H9 (cell line): ENCODE measurements around the gene IMMP2L. TPM values are rescaled to one million over a fixed set of nuclear protein-coding genes. Genes with fewer than 3 reads are reported as not detected.

Source experiments
- DNase-seq: peaks from one replicate; pipeline ENCODE4 v3.0.0-alpha.2; 2017
- H2AFZ ChIP-seq: one replicate; pipeline ENCODE4 v1.6.1; 2013; ENCODE audit warnings: mild to moderate bottlenecking, low read length, control low read depth, moderate library complexity
- H2AK5ac ChIP-seq: 2 replicates; pipeline ENCODE4 v1.6.1; 2013; ENCODE audit warnings: low read length, control low read depth, mixed read lengths; ENCODE audit not compliant: insufficient read length
- H2BK120ac ChIP-seq: one replicate; pipeline ENCODE4 v1.6.1; 2013; ENCODE audit warnings: low read depth, mild to moderate bottlenecking, low read length, control low read depth, inconsistent platforms; ENCODE audit not compliant: poor library complexity, severe bottlenecking
- H2BK12ac ChIP-seq: 2 replicates; pipeline ENCODE4 v1.6.1; 2013; ENCODE audit warnings: low read length, control low read depth, mixed read lengths, low read depth; ENCODE audit not compliant: insufficient read length
- H2BK15ac ChIP-seq: 2 replicates; pipeline ENCODE4 v1.6.1; 2013; ENCODE audit warnings: low read depth, low read length, control low read depth
- H2BK20ac ChIP-seq: one replicate; pipeline ENCODE4 v1.6.1; 2013; ENCODE audit warnings: low read depth, mild to moderate bottlenecking, low read length, control low read depth, inconsistent platforms; ENCODE audit not compliant: poor library complexity, severe bottlenecking
- H2BK5ac ChIP-seq: 2 replicates; pipeline ENCODE4 v1.6.1; 2013; ENCODE audit warnings: low read length, control low read depth, mixed read lengths; ENCODE audit not compliant: insufficient read length
- H3K14ac ChIP-seq: 2 replicates; pipeline ENCODE4 v1.6.1; 2013; ENCODE audit warnings: low read length, control low read depth; ENCODE audit not compliant: insufficient read depth
- H3K18ac ChIP-seq: 2 replicates; pipeline ENCODE4 v1.6.1; 2013; ENCODE audit warnings: low read depth, mild to moderate bottlenecking, mixed read lengths, low read length, control low read depth; ENCODE audit not compliant: insufficient read length
- H3K23ac ChIP-seq: 2 replicates; pipeline ENCODE4 v1.6.1; 2013; ENCODE audit warnings: low read length, control low read depth, mixed read lengths, low read depth; ENCODE audit not compliant: insufficient read length
- H3K23me2 ChIP-seq: 2 replicates; pipeline ENCODE4 v1.6.1; 2013; ENCODE audit warnings: low read depth, mild to moderate bottlenecking, mixed read lengths, low read length, control low read depth; ENCODE audit not compliant: insufficient read length, poor library complexity, severe bottlenecking
- H3K27ac ChIP-seq: 2 replicates; pipeline ENCODE4 v1.5.1; 2013; ENCODE audit warnings: low read length, control low read depth, mixed read lengths, low read depth; ENCODE audit not compliant: insufficient read length
- H3K27me3 ChIP-seq: 2 replicates; pipeline ENCODE4 v1.6.1; 2013; ENCODE audit warnings: low read length, control low read depth, inconsistent platforms; ENCODE audit not compliant: insufficient read depth
- H3K4ac ChIP-seq: 2 replicates; pipeline ENCODE4 v1.6.1; 2013; ENCODE audit warnings: low read depth, mild to moderate bottlenecking, control low read depth, inconsistent platforms, low read length, moderate library complexity
- H3K4me1 ChIP-seq: 2 replicates; pipeline ENCODE4 v1.6.1; 2013; ENCODE audit warnings: low read length, control low read depth, inconsistent platforms; ENCODE audit not compliant: insufficient read depth
- H3K4me2 ChIP-seq: 2 replicates; pipeline ENCODE4 v1.6.1; 2013; ENCODE audit warnings: low read length, control low read depth, mixed read lengths; ENCODE audit not compliant: insufficient read length, insufficient read depth
- H3K56ac ChIP-seq: 2 replicates; pipeline ENCODE4 v1.6.1; 2013; ENCODE audit warnings: low read depth, mild to moderate bottlenecking, mixed read lengths, low read length, control low read depth; ENCODE audit not compliant: insufficient read length
- H3K79me1 ChIP-seq: 2 replicates; pipeline ENCODE4 v1.6.1; 2013; ENCODE audit warnings: low read depth, mild to moderate bottlenecking, moderate library complexity, low read length, control low read depth, inconsistent platforms; ENCODE audit not compliant: insufficient read depth, poor library complexity, severe bottlenecking
- H3K79me2 ChIP-seq: 2 replicates; pipeline ENCODE4 v1.6.1; 2013; ENCODE audit warnings: low read length, control low read depth, inconsistent platforms; ENCODE audit not compliant: insufficient read depth
- H3K9ac ChIP-seq: 2 replicates; pipeline ENCODE4 v1.6.1; 2013; ENCODE audit warnings: low read length, control low read depth, mixed read lengths; ENCODE audit not compliant: insufficient read length; ENCODE audit errors: extremely low read depth
- H3K9me3 ChIP-seq: one replicate; pipeline ENCODE4 v1.6.1; 2013; ENCODE audit warnings: low read depth, low read length, inconsistent platforms; ENCODE audit not compliant: control insufficient read depth
- H3T11ph ChIP-seq: one replicate; pipeline ENCODE4 v1.6.1; 2013; ENCODE audit warnings: mild to moderate bottlenecking, low read length, control low read depth, inconsistent platforms
- H4K20me1 ChIP-seq: one replicate; pipeline ENCODE4 v1.6.1; 2013; ENCODE audit not compliant: control insufficient read depth, insufficient read length, insufficient read depth
- H4K5ac ChIP-seq: 2 replicates; pipeline ENCODE4 v1.6.1; 2013; ENCODE audit warnings: low read depth, mild to moderate bottlenecking, mixed read lengths, low read length, control low read depth; ENCODE audit not compliant: insufficient read length
- H4K8ac ChIP-seq: replicated peaks from 2 replicates; pipeline ENCODE4 v1.6.1; 2013; ENCODE audit warnings: low read length, control low read depth, mixed read lengths, low read depth; ENCODE audit not compliant: insufficient read length
- H4K91ac ChIP-seq: 2 replicates; pipeline ENCODE4 v1.6.1; 2013; ENCODE audit warnings: low read depth, mild to moderate bottlenecking, moderate library complexity, mixed read lengths, low read length, control low read depth; ENCODE audit not compliant: insufficient read length
- H3K27ac Mint-ChIP-seq, 3 experiments: 2 replicates in 2 of 3; 3 replicates in 1 of 3; pipeline ENCODE4 v1.8.0; 2020 to 2021; ENCODE audit warnings: mixed read lengths in 3 of 3, mild to moderate bottlenecking in 1 of 3, moderate library complexity in 1 of 3
- H3K27me3 Mint-ChIP-seq: 2 replicates; pipeline ENCODE4 v1.8.0; 2021; ENCODE audit warnings: low read depth, mild to moderate bottlenecking, moderate library complexity, mixed read lengths
- H3K36me3 Mint-ChIP-seq, 3 experiments: 2 replicates in 2 of 3; 3 replicates in 1 of 3; pipeline ENCODE4 v1.8.0; 2020 to 2021; ENCODE audit warnings: low read depth in 3 of 3, mixed read lengths in 3 of 3; ENCODE audit not compliant: insufficient read depth in 1 of 3
- H3K4me1 Mint-ChIP-seq, 2 experiments: 2 replicates each; pipeline ENCODE4 v1.8.0; 2020; ENCODE audit warnings: mixed read lengths in 2 of 2
- H3K4me3 Mint-ChIP-seq, 2 experiments: 2 replicates in 1 of 2; 3 replicates in 1 of 2; pipeline ENCODE4 v1.8.0; 2020 to 2021; ENCODE audit warnings: mild to moderate bottlenecking in 2 of 2, mixed read lengths in 2 of 2, moderate library complexity in 1 of 2
- H3K9me3 Mint-ChIP-seq, 2 experiments: 2 replicates in 1 of 2; 3 replicates in 1 of 2; pipeline ENCODE4 v1.8.0; 2020; ENCODE audit warnings: mild to moderate bottlenecking in 2 of 2, mixed read lengths in 2 of 2, moderate library complexity in 1 of 2
- CTCF ChIP-seq: fragments of 200-600 bp; sonication (generic); conservative IDR thresholded peaks from 3 replicates; pipeline ENCODE4 v1.8.0; 2021; ENCODE audit warnings: antibody characterized with exemption, mild to moderate bottlenecking
- WGBS: extraction: QIAGEN DNeasy Blood & Tissue Kit; methylation state at CpG from one replicate; pipeline ENCODE4 v1.1.7; 2013; ENCODE audit warnings: missing lambda C conversion rate, low lambda C conversion rate, mixed read lengths; ENCODE audit not compliant: insufficient read length; ENCODE audit errors: extremely low coverage; 5-methylcytosine and 5-hydroxymethylcytosine counted together
- total RNA-seq: library from RNA; stranded (reverse); gene quantifications from 2 replicates; pipeline ENCODE4 v1.2.1, GENCODE V29; 2021

Gene IMMP2L
- total RNA-seq, 1 experiment from 2014 or later: 14.7 TPM

GRCh38 chr7:110784749-110785148, 777.5 kb downstream of the IMMP2L start:
- H3K18ac ChIP-seq: no peak overlapping the region
- no CpG with 5 or more reads among the region's 1 CpG for WGBS
- H2BK12ac ChIP-seq: no peak overlapping the region
- no peaks in the 10 kb centered on the region for H3K4me1 ChIP-seq
- H2AK5ac ChIP-seq: no peak overlapping the region
- no peak overlapping the region for H3K56ac ChIP-seq
- H2BK120ac ChIP-seq: no peak overlapping the region
- no peak overlapping the region for H4K5ac ChIP-seq
- no peak overlapping the region for H2BK15ac ChIP-seq
- H3K4me1 Mint-ChIP-seq: peaks cover 2 to 6% of the 10 kb centered on the region in 2 experiments; a peak in 2 of 4 replicates
- H4K20me1 ChIP-seq: no peaks in the 10 kb centered on the region
- H3K4me2 ChIP-seq: no peak overlapping the region
- H3K9ac ChIP-seq: no peak overlapping the region
- no peak overlapping the region for H3T11ph ChIP-seq
- H2BK20ac ChIP-seq: no peak overlapping the region
- H3K14ac ChIP-seq: no peak overlapping the region
- H2BK5ac ChIP-seq: no peak overlapping the region
- H3K36me3 Mint-ChIP-seq: no peaks in the 10 kb centered on the region
- H3K79me2 ChIP-seq: no peaks in the 10 kb centered on the region
- H3K27ac Mint-ChIP-seq: no peak overlapping the region
- H3K9me3 ChIP-seq: no peaks in the 10 kb centered on the region
- H4K91ac ChIP-seq: no peak overlapping the region
- no peaks in the 10 kb centered on the region for H3K27me3 ChIP-seq
- no peak overlapping the region for H3K4me3 Mint-ChIP-seq
- no peak overlapping the region for H2AFZ ChIP-seq
- TF ChIP-seq CTCF: no peak
- H3K79me1 ChIP-seq: no peaks in the 10 kb centered on the region
- no peak overlapping the region for H3K4ac ChIP-seq
- DNase-seq: no peak
- no peaks in the 10 kb centered on the region for H3K27me3 Mint-ChIP-seq
- H3K23ac ChIP-seq: no peak overlapping the region
- H3K27ac ChIP-seq: no peak overlapping the region
- no peaks in the 10 kb centered on the region for H3K23me2 ChIP-seq
- no peak overlapping the region for H4K8ac ChIP-seq
- H3K9me3 Mint-ChIP-seq: no peaks in the 10 kb centered on the region
